HG03469 (cell line): ENCODE results near the gene ARL5B.

Experiments
- ATAC-seq: cut with Tn5 transposase; IDR thresholded peaks from one replicate; pipeline ENCODE4 v1.9.1; 2021; ENCODE audit warnings: mild to moderate bottlenecking, moderate library complexity, moderate number of reproducible peaks; ENCODE audit not compliant: unreplicated experiment

Gene ARL5B

DNA sequence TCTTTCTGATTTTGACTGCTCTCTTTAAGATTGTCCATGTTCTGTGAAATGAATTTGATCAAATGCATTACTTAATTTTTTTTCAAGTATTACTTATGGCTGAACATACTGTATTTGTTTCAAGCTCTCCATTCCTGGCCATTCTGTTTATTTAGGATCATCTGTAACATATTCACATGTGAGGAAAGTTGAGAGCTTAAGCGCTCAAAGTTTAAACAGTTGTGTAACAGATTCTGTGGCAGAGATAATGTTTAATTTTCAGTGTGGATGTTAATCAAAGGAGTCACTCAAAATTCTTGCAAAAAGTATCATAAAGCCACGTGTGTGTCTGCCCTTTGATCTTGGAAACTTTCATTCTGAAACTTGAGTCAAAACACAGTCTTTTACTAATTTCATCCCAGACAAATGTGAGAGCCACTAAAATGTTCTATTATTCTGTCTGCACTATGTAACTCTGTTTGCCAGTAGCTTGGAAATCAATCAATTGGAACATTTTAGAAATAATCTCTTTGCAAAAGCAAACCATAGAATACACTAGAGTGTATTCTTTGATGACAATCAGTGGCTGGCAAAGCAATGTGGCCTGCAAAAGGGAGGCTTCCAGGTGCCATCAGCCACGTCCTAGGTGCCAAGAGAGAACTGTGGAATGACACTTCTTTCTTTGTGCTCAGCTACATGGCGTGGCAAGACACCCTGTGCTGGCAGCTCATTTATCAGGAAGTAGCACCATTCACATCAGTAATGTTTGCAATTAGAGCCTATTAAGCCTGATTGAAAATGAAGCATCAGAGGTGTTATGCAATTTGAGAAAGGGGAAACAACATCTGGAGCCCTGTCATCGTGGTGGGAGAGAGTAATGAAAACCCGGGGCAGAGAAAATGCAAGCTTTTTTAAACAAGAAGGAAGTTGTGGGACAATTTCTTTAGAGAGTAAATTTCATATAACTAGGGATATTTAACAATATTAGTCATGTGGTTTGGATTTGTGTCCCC is 40.9 kb downstream of the ARL5B start:
- no peak for ATAC-seq

- no peak for ATAC-seq
These were observed 44.3 kb downstream of the ARL5B start for GRCh38 chr10:18703521-18703920.

DNA sequence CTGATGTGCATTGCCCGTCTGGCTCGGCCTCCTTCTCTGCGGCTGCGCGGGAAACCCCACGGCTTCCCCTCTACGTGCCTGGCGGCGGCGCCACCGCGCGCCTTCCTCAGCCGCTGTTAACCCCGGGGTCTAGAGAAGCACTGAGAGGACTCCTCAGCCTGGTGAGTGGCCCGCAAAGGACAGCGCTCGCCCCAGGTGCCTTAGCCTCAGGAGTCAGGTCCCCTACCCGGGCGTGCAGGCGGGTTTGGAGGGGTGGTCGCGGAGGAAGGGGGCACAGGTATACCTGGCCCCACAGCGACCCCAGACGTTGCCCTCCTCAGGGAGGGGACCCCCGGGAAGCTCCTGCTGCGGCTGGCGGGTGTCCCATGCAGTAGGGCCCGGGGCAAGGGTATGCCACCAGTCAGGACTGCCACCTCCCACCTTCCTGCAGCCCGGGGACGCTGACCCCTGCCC is 51.0 kb downstream of the ARL5B start:
- ATAC-seq, result no peak

DNA sequence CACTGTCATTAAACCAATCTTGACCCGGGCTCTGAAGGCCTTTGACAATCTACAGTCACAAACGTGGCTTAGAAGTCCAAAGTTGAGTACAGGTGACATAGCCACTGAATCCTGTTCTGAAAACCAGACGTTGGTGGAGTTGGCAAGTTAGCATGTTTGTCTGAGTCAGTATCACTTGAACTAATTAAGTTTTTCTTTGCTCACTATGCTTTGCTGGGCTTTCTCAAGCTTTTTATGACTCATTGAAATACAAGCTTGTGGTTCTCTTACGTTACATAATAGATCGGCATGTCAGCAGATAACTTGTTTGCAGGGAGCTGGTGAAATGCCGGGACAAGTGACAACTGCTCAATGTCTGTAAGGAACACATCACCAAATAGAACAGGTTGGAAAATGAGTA is 53.8 kb downstream of the ARL5B start:
- ATAC-seq, result no peak

- ATAC-seq, result no peak
These were observed 59.8 kb downstream of the ARL5B start for GRCh38 chr10:18718991-18719390.

GRCh38 chr10:18719811-18720210 is 60.6 kb downstream of the ARL5B start:
- ATAC-seq, result no peak

DNA sequence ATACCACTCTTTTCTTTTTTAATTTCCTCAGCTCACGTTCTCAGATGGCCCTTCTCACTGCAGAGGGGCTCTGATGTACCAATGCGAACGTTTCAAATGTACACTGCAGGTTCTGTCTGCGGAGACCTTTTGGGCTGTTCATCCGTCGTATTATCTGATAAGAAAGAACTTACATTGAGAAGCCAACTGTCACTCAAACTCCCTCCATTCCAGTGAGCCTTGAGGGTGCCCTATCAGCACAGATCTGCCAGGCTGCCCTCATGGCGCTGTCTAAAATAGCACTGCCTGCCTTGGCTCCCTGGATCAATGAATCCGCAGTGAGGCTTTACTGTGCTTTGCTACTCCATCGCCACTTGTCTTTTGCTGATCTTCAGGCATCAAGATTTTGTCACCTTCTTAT is 61.8 kb downstream of the ARL5B start:
- no peak for ATAC-seq

- no peak for ATAC-seq
These were observed 64.6 kb downstream of the ARL5B start for GRCh38 chr10:18723801-18724200.
